Type B pancreatic cell (in vitro differentiated cells): Measurements from ENCODE around the gene HRAS. TPM values are rescaled to one million over a fixed set of nuclear protein-coding genes. Genes with fewer than 3 reads are reported as not detected.

Experiments used
- DNase-seq: peaks from one replicate; pipeline ENCODE4 v3.0.0; 2021; ENCODE audit warnings: mixed read lengths; ENCODE audit not compliant: unreplicated experiment; ENCODE audit errors: extremely low spot score
- H3K27ac Mint-ChIP-seq: 2 replicates; pipeline ENCODE4 v1.8.0; 2021; ENCODE audit warnings: mild to moderate bottlenecking, mixed read lengths
- H3K27me3 Mint-ChIP-seq: 2 replicates; pipeline ENCODE4 v1.8.0; 2021; ENCODE audit warnings: mixed read lengths
- H3K36me3 Mint-ChIP-seq: 2 replicates; pipeline ENCODE4 v1.8.0; 2021; ENCODE audit warnings: mixed read lengths
- H3K4me1 Mint-ChIP-seq: one replicate; pipeline ENCODE4 v1.8.0; 2021; ENCODE audit warnings: mixed read lengths; ENCODE audit not compliant: unreplicated experiment
- H3K4me3 Mint-ChIP-seq: 2 replicates; pipeline ENCODE4 v1.8.0; 2021; ENCODE audit warnings: mild to moderate bottlenecking, mixed read lengths
- H3K9me3 Mint-ChIP-seq: 2 replicates; pipeline ENCODE4 v1.8.0; 2021; ENCODE audit warnings: mixed read lengths
- CTCF ChIP-seq: fragments of 200-600 bp; sonication (generic); conservative IDR thresholded peaks from 2 replicates; pipeline ENCODE4 v1.5.0; 2021; ENCODE audit warnings: antibody characterized with exemption, mild to moderate bottlenecking
- microRNA-seq: library from miRNA; unstranded; fragments of <30 nt; microRNA quantifications from one replicate; pipeline ENCODE4, GENCODE V29; 2020
- total RNA-seq: library from RNA; stranded (reverse); gene quantifications from 2 replicates; pipeline ENCODE4 v1.2.1, GENCODE V29; 2021; ENCODE audit warnings: low replicate concordance

Gene HRAS
- total RNA-seq, 1 donor from 2014 or later: 63.1 TPM

DNA sequence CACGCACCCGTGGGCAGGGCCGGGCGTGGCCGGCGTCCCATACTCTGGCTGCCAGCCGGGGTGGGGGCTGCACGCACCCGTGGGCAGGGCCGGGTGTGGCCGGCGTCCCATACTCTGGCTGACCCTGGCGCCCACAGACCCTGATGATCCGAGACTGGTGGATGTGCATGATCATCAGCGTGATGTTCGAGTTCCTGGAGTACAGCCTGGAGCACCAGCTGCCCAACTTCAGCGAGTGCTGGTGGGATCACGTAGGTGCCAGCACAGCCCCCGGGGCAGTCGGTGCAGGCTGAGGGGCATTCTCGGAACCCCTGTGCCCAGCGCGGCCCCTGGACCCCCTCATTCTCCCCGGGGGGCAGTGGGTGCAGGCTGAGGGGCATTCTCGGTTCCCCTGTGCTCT lies 47.3 kb downstream of the HRAS start:
- no peak for TF ChIP-seq CTCF
- H3K9me3 Mint-ChIP-seq: no peaks in the 10 kb centered on the region
- H3K27me3 Mint-ChIP-seq: no peaks in the 10 kb centered on the region
- no peak for DNase-seq
- peaks cover 5% of the 10 kb centered on the region for H3K36me3 Mint-ChIP-seq
- no peak overlapping the region for H3K27ac Mint-ChIP-seq
- H3K4me1 Mint-ChIP-seq: no peaks in the 10 kb centered on the region
- H3K4me3 Mint-ChIP-seq: no peak overlapping the region

DNA sequence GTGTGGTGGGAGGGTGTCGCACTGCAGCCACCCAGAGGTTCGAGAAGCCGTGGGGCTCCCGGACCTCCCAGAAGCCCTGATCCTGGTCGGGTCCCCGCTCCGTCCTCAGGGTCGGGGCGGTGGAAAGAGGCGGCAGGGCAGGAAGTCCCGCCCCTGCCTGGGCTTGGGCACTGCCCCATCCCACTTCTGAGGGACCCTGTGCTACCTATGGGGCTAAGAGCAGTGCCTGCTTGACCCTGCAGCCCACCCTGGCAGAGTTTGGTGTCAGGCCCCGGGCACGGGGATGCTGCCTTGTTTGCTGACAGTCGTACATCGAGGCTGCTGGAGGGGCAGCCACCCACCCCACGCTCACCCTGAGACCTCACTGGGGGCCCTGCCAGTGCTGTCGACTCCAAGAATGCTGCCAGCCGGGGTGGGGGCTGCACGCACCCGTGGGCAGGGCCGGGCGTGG lies 47.8 kb downstream of the HRAS start:
- H3K36me3 Mint-ChIP-seq: peaks cover 5% of the 10 kb centered on the region
- H3K27ac Mint-ChIP-seq: no peak overlapping the region
- no peak overlapping the region for H3K4me3 Mint-ChIP-seq
- DNase-seq: no peak
- H3K4me1 Mint-ChIP-seq: no peaks in the 10 kb centered on the region
- H3K9me3 Mint-ChIP-seq: no peaks in the 10 kb centered on the region
- no peaks in the 10 kb centered on the region for H3K27me3 Mint-ChIP-seq
- TF ChIP-seq CTCF: no peak

DNA sequence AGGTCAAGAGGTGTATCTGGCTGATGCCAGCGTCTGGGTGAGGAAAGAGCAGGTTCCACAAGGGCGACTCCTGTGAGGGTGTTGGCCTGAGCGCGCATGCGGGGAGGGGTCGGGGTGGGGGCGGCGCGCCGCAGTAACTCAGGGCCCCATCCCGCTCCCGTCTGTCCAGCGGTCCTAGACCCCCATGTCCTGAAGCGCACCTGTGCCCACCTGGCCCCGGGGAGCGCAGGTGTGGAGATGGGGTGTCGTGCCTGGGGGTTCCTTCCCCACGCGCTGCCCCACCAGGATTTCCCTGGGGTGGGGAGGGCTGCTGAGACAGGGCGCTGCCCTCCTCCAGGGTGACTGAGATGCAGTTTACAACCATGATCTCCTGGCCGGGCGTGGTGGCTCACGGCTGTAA lies 49.2 kb downstream of the HRAS start:
- peaks cover 10% of the 10 kb centered on the region for H3K36me3 Mint-ChIP-seq
- H3K4me3 Mint-ChIP-seq: no peak overlapping the region
- no peak for TF ChIP-seq CTCF
- no peaks in the 10 kb centered on the region for H3K4me1 Mint-ChIP-seq
- H3K9me3 Mint-ChIP-seq: peaks cover 5% of the 10 kb centered on the region
- no peak for DNase-seq
- no peak overlapping the region for H3K27ac Mint-ChIP-seq
- H3K27me3 Mint-ChIP-seq: no peaks in the 10 kb centered on the region

DNA sequence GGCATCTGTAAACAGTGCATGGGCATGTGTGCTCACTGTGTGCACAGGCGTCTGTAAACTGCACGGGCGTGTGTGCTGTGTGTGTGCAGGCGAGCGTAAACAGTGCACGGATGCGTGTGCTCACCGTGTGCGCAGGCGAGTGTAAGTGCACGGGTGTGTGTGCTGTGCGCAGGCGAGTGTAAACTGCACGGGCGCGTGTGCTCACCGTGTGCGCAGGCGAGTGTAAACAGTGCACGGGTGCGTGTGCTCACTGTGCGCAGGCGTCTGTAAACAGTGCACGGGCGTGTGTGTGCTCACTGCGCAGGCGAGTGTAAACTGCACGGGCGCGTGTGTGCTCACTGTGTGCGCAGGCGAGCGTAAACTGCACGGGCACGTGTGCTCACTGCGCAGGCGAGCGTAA lies 50.8 kb downstream of the HRAS start:
- no peak overlapping the region for H3K27ac Mint-ChIP-seq
- no peaks in the 10 kb centered on the region for H3K27me3 Mint-ChIP-seq
- no peak overlapping the region for H3K4me3 Mint-ChIP-seq
- H3K4me1 Mint-ChIP-seq: no peaks in the 10 kb centered on the region
- peaks cover 7% of the 10 kb centered on the region for H3K9me3 Mint-ChIP-seq
- no peak for DNase-seq
- peaks cover 13% of the 10 kb centered on the region for H3K36me3 Mint-ChIP-seq
- TF ChIP-seq CTCF: no peak

Small RNAs within 50 kb of the gene (microRNA-seq; reads per million reads assigned to microRNA genes)
- 496 reads per million, percentile 77 among the genes with 10 or more reads in this experiment for gene MIR210

Other genes with a start within 250 kb of the HRAS start
- gene PGGHG, start 246.4 kb downstream of the HRAS start, total RNA-seq: 12.6 and 32.5 TPM in 2 replicates
- not detected in 2 replicates for gene IFITM5, start 236.1 kb downstream of the HRAS start, total RNA-seq
- 109 and 238 TPM in 2 replicates for gene IFITM2, start 227.8 kb downstream of the HRAS start, total RNA-seq
- 34.1 and 192 TPM in 2 replicates for gene IFITM1, start 221.5 kb downstream of the HRAS start, total RNA-seq
- gene IFITM3, start 214.7 kb downstream of the HRAS start, total RNA-seq: 175 and 354 TPM in 2 replicates
- 95.0 and 185 TPM in 2 replicates for gene B4GALNT4, start 166.1 kb downstream of the HRAS start, total RNA-seq
- 51.6 and 156 TPM in 2 replicates for gene PKP3, start 141.4 kb downstream of the HRAS start, total RNA-seq
- 36.2 and 44.0 TPM in 2 replicates for gene SIGIRR, start 120.6 kb downstream of the HRAS start, total RNA-seq
- 25.3 and 66.6 TPM in 2 replicates for gene ANO9, start 93.6 kb downstream of the HRAS start, total RNA-seq
- 33.6 and 46.9 TPM in 2 replicates for gene PTDSS2, start 85.3 kb downstream of the HRAS start, total RNA-seq
- 84.5 and 128 TPM in 2 replicates for gene RNH1, start 28.3 kb downstream of the HRAS start, total RNA-seq
- gene LRRC56, start 2.0 kb upstream of the HRAS start, total RNA-seq: 1.7 and 1.8 TPM in 2 replicates
- gene LMNTD2, start 25.2 kb upstream of the HRAS start, total RNA-seq: 6.7 and 7.2 TPM in 2 replicates
- gene RASSF7, start 25.4 kb upstream of the HRAS start, total RNA-seq: 35.7 and 75.8 TPM in 2 replicates
- gene PHRF1, start 40.9 kb upstream of the HRAS start, total RNA-seq: 38.7 and 40.8 TPM in 2 replicates
- gene IRF7, start 80.4 kb upstream of the HRAS start, total RNA-seq: 16.4 and 20.5 TPM in 2 replicates
- 7.1 and 23.0 TPM in 2 replicates for gene CDHR5, start 89.4 kb upstream of the HRAS start, total RNA-seq
- gene SCT, start 91.6 kb upstream of the HRAS start, total RNA-seq: 3.1 and 15.3 TPM in 2 replicates
- 0.59 and 1.2 TPM in 2 replicates for gene DRD4, start 101.7 kb upstream of the HRAS start, total RNA-seq
- gene DEAF1, start 159.6 kb upstream of the HRAS start, total RNA-seq: 41.0 and 48.1 TPM in 2 replicates
- 23.2 and 37.4 TPM in 2 replicates for gene TMEM80, start 160.2 kb upstream of the HRAS start, total RNA-seq
- gene EPS8L2, start 170.7 kb upstream of the HRAS start, total RNA-seq: 218 and 497 TPM in 2 replicates
- gene TALDO1, start 211.9 kb upstream of the HRAS start, total RNA-seq: 189 and 288 TPM in 2 replicates
- 80.1 and 80.9 TPM in 2 replicates for gene GATD1, start 241.9 kb upstream of the HRAS start, total RNA-seq